SH-SY5Y (cell line): Measurements from ENCODE around the gene GRIP1.

ENCODE experiments used
- GATA2 ChIP-seq: IDR thresholded peaks from 2 replicates; pipeline ENCODE4 v1.6.1; 2011; ENCODE audit warnings: mild to moderate bottlenecking, low read depth, low read length
- GATA3 ChIP-seq: IDR thresholded peaks from 2 replicates; pipeline ENCODE4 v1.6.1; 2011; ENCODE audit warnings: low read depth, mild to moderate bottlenecking, low read length, moderate library complexity

- TF ChIP-seq GATA3 (no peak), GATA2 (no peak)
Observed at GRCh38 chr12:66638666-66639065, 40.2 kb downstream of the GRIP1 start.
